HG03139 (cell line): Measurements from ENCODE around the gene SOS2.

Experiments used
- ATAC-seq: cut with Tn5 transposase; IDR thresholded peaks from one replicate; pipeline ENCODE4 v1.9.1; 2021; ENCODE audit not compliant: unreplicated experiment

Gene SOS2

GRCh38 chr14:50231475-50232275, at the start of gene SOS2:
Gene SOS2 (minus strand): TSS chr14:50231578. CDS start chr14:50231283, 295 bp downstream.
- ATAC-seq, result peak; percentile 79

- ATAC-seq, result no peak
Observed at GRCh38 chr14:50272498-50272897, 41.1 kb upstream of the SOS2 start.

GRCh38 chr14:50270932-50271331, 39.6 kb upstream of the SOS2 start:
- ATAC-seq, result no peak

DNA sequence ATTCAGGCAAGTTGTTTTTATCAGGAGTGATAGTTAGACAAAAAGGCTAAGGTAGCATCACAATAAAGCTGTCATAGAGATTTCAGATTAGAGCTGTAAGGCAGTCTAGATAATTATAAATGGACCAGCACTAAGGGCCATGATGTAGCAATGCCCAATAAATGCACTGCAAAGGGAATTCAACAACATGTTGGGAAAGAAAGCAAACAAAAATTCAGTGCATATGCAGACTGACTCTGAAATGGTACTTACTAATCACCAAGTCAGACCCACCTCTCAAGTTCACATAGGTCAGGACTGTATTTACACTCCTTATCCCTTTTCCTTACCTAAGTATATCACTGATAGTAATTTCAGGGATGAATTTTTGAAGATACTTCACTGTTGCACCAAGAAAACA, 33.7 kb upstream of the SOS2 start:
- no peak for ATAC-seq

DNA sequence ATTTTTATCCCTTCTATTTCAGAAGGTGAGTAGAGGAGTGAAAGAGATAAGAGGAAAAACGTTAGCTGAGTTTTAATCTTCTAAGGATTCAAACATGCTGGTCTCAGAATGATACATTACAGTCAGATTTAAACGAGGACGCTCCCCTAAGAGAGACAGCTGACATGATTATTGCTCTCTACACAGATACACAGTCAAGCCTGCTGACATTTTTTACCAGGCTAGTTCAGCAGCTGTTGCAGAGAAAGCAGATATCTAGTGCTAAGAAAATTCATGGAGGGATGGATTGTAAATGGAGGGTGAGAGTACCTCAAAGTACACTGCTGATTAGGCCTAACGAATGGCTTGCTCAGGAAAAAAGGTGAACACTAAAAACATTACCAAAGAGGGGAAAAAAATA, 31.9 kb upstream of the SOS2 start:
- ATAC-seq, result no peak

GRCh38 chr14:50262865-50263264, 31.5 kb upstream of the SOS2 start:
- ATAC-seq, result no peak

DNA sequence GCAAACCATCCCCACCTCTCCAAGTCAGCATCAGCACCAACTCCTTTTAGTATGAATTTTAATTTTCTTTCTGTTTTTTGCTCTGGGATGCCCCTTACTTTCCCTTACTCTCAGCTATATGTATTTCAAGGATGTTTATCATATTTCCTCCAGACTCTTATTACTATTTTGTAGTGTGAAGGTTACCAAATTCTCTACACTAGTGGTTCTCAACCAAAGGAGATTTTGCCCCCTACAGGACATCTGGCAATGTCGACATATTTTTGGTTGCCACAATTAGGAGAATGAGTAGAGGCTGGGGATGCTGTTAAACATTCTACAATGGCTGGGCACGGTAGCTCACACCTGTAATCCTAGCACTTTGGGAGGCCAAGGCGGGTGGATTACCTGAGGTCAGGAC, 29.1 kb upstream of the SOS2 start:
- no peak for ATAC-seq

DNA sequence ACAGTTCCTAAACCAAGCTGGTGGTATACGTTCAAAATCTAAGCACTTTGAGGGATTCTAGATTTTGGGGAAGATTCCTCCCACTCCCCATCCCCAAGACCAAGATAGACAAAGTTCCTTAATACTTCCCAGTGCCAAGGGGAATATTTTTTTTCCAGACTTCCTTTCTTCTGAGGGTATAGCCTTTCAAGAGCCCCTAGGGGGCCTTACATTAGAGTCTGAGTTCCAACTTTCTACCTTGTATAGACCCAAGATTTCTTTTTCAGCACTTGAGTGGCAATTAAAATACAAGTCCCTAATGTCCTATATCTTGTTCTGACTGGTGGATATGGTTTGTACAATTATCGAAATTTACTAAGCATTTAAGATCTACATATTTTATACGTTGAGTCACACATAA, 28.7 kb upstream of the SOS2 start:
- ATAC-seq, result no peak

DNA sequence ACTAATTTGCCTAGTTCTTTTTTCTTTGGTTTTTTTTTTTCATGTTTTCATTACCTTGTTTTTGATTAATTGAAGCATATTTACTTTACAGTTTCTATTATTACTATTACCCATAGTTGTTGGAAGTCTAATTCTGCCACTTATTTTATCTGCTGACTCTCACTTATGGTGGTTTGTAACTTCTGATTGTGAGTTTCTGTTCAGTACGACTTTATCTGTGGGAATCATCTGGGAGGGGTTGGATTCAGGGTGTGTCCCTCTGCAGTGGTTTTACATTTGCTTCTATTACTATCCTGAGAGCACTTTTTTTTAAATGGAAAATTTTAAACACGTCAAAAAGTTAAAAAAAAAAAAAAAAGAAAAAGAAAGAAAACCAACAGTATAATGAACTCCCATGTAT, 26.4 kb upstream of the SOS2 start:
- no peak for ATAC-seq

- no peak for ATAC-seq
Observed at GRCh38 chr14:50254248-50254647, 22.9 kb upstream of the SOS2 start.

- no peak for ATAC-seq
Observed at GRCh38 chr14:50249136-50249775, 17.9 kb upstream of the SOS2 start.

DNA sequence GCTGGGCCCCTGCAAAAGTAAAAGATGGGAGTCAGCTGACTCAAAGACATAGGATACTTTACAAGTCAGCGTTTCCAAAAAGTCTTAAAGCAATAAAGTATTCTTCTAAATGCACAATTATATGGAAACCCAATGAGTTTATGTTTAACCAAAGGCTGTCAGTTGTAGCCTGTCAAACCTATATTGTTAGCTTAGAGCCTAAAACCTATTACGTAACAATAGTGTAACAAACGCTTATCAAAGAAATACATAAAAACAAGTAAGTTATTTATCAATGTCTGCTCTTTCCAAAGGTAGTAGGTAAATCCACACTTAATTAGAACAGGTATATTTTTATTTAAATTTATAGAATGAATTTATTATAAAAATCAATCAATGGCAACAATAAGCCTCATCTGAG, 15.9 kb upstream of the SOS2 start:
- ATAC-seq, result no peak

- no peak for ATAC-seq
Observed at GRCh38 chr14:50242566-50243310, 11.4 kb upstream of the SOS2 start.

GRCh38 chr14:50242096-50242495, 10.7 kb upstream of the SOS2 start:
- no peak for ATAC-seq

- ATAC-seq, result no peak
Observed at GRCh38 chr14:50237427-50237826, 6.0 kb upstream of the SOS2 start.

DNA sequence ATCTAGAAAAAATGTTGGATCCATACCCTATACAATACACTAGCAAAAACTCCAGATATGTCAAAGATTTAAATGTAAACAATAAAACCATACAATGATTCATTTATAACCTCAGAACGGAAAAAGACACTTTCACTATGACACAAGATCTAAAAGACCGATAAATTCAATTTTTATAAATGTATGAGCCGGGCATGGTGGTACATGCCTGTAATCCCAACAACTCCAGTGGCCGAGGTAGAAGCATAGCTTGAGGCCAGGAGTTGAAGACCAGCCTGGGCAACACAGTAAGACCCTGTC, 2.5 kb upstream of the SOS2 start:
- ATAC-seq, result no peak

DNA sequence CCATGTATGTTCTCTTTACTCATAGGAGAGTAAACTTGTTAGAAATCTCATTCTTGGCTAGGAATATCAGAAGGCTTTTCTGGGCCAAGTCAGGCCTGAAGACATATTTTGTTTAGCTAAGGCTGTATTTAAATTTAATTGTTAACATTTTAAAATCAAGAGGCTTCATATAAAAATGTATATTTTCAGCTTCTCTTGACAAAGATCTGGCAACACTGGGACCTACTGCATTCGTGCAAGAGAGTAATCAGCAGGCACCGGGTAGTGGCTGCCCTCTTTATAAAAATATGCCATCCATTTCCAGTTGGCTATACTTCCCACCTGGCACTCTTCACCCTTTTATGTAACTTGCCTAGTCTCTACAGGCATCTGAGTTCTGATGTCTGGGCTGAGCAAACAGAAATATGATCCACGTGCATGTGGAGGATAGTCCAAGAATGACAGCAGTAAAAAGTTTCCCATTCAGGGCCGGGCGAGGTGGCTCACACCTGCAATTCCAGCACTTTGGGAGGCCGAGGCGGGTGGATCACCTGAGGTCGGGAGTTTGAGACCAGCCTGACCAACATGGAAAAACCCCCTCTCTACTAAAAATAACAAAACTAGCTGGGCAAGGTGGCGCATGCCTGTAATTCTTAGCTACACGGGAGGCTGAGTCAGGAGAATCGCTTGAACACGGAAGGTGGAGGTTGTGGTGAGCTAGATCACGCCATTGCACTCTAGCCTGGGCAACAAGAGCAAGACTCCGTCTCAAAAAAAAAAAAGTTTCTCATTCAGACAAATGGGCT, 2.0 kb upstream of the SOS2 start:
- ATAC-seq, result no peak

- no peak for ATAC-seq
Observed at GRCh38 chr14:50232276-50232642, 881 bp upstream of the SOS2 start.

GRCh38 chr14:50230701-50231474, 490 bp downstream of the SOS2 start:
- ATAC-seq, result peak; percentile 27

DNA sequence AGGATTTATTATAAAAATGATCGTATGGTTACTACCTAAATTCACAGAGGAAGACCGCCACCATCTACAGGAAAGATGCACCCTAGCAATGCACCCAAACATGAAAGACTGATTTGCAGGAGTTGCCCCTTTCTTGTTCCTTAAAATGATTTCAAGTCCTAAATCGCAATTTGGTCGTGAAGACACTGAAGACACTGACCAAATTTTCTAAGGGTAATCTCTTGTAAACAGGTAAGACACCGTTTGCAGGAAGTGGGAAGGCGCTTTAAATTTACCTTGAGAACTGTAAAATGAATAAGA, 1.0 kb downstream of the SOS2 start:
- no peak for ATAC-seq

DNA sequence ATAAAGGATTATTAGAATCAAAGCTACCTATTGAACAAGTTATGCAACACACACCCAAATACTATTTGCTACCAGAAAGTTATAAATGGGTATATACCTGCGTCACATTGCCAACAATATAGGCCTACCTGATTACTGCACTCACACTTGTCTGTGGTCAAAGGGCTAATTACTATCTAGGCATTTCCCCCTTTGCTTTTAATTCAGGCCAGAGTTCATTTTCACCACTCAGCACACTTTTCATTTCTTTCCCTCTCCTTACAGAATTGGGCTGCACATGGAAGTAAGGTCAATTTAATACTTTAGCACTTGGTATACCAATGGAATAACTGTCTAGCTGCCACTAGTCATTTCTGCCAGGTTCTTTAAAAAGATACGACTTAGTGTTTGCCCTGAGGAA, 1.7 kb downstream of the SOS2 start:
- no peak for ATAC-seq
